Measurements from ENCODE around the gene MICU1. TPM values are rescaled to one million over a fixed set of nuclear protein-coding genes. Genes with fewer than 3 reads are reported as not detected.

The MICU1 gene
- total RNA-seq, 1 experiment from 2014 or later: 70.5 TPM

DNA sequence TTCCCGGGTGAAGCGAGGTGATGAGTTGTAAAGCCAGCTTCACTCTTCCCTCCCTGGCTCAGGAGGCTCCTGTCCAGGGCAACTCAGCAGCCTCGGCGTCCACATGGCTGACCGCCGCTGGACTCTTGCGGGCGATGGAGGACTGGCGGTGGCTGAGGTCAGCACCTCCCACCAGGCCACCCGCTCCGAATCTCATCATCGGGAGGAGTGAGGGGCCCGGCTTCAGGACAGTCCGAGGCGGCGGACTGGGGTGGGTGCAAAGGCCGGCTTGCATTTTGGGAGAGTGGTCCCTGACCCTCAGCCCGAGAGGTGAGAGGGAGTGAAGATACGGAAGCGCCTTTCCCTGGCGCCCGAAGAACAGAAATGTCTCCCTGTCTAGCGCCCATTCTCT, 271.9 kb downstream of the MICU1 start:
- Histone ChIP-seq H3K36me3 (ENCODE audit: low read depth) (no peaks in the 10 kb centered on the region), H3K79me2 (ENCODE audit: low read depth) (peaks cover 39% of the 10 kb centered on the region), H3K4me1 (replicated peaks; ENCODE audit: insufficient read depth) (peaks cover 16% of the 10 kb centered on the region), H3K4me3 (peak overlapping the region; percentile 85), H4K20me1 (ENCODE audit: insufficient read depth) (no peaks in the 10 kb centered on the region; the same call in none of the 2 replicates), H3K9me2 (ENCODE audit: insufficient read depth) (no peaks in the 10 kb centered on the region), H3K9me3 (ENCODE audit: insufficient read depth, low read depth) (no peaks in the 10 kb centered on the region), H3K27me3 (ENCODE audit: insufficient read depth, low read depth) (no peaks in the 10 kb centered on the region), H3K4me2 (peak overlapping the region; percentile 77), H2AFZ (peak overlapping the region; percentile 86), H3F3A (ENCODE audit: insufficient read depth, low read depth) (peaks cover 13% of the 10 kb centered on the region), H3K27ac (peak overlapping the region; percentile 90)
- CTCF ChIA-PET: interaction anchor here (0.6 kb wide), 1 partner anchor 24 kb away, joined by 3 read pairs; no protein-coding TSS in a partner anchor
- DNase-seq: peak in 1 of 2 experiments; percentile 34
- BruUV-seq (replicated peaks): TSS peak; percentile 47
- no peak for TF ChIP-seq EZH2 (IDR thresholded peaks at IDR 0.05; ENCODE audit: low read depth)
- no peak for TF ChIP-seq CTCF (conservative IDR thresholded peaks at IDR 0.05)
- POLR2A ChIA-PET (ENCODE audit: unreplicated experiment): interaction anchor here (0.9 kb wide), 1 partner anchor 19 kb away, joined by 4 read pairs; no protein-coding TSS in a partner anchor
- intact Hi-C loops (cut with micrococcal nuclease; ENCODE audit: unreplicated experiment): loop anchor here (2.0 kb wide), 1 partner anchor 493 kb away; no protein-coding TSS in a partner anchor

- CTCF ChIA-PET: interaction anchor here (0.6 kb wide), 2 partner anchors 23 to 743 kb away, joined by 3 to 7 read pairs; no protein-coding TSS in a partner anchor
- no peaks in the 10 kb centered on the region for H3K9me2 ChIP-seq (ENCODE audit: insufficient read depth)
- H3K27ac ChIP-seq: peak overlapping the region; percentile 90
- POLR2A ChIA-PET (ENCODE audit: unreplicated experiment): interaction anchor here (0.6 to 0.9 kb wide), 2 partner anchors 18 to 31 kb away, joined by 3 to 4 read pairs; no protein-coding TSS in a partner anchor
- intact Hi-C loops (cut with micrococcal nuclease; ENCODE audit: unreplicated experiment): no loop called here
- no peaks in the 10 kb centered on the region for H3K27me3 ChIP-seq (ENCODE audit: insufficient read depth, low read depth)
- H3K36me3 ChIP-seq (ENCODE audit: low read depth): no peaks in the 10 kb centered on the region
- DNase-seq: peak in 1 of 2 experiments; percentile 64
- no TSS peak for BruUV-seq (replicated peaks)
- H2AFZ ChIP-seq: peak overlapping the region; percentile 86
- H3F3A ChIP-seq (ENCODE audit: insufficient read depth, low read depth): peaks cover 13% of the 10 kb centered on the region
- peak overlapping the region; percentile 77 for H3K4me2 ChIP-seq
- H3K9me3 ChIP-seq (ENCODE audit: insufficient read depth, low read depth): no peaks in the 10 kb centered on the region
- no peaks in the 10 kb centered on the region; the same call in none of the 2 replicates for H4K20me1 ChIP-seq (ENCODE audit: insufficient read depth)
- H3K4me1 ChIP-seq (replicated peaks; ENCODE audit: insufficient read depth): peaks cover 16% of the 10 kb centered on the region
- TF ChIP-seq EZH2 (IDR thresholded peaks at IDR 0.05; ENCODE audit: low read depth) (no peak), CTCF (conservative IDR thresholded peaks at IDR 0.05) (no peak)
- H3K79me2 ChIP-seq (ENCODE audit: low read depth): peaks cover 39% of the 10 kb centered on the region
- peak overlapping the region; percentile 85 for H3K4me3 ChIP-seq
Measured at GRCh38 chr10:72353028-72353964, 272.6 kb downstream of the MICU1 start.

DNA sequence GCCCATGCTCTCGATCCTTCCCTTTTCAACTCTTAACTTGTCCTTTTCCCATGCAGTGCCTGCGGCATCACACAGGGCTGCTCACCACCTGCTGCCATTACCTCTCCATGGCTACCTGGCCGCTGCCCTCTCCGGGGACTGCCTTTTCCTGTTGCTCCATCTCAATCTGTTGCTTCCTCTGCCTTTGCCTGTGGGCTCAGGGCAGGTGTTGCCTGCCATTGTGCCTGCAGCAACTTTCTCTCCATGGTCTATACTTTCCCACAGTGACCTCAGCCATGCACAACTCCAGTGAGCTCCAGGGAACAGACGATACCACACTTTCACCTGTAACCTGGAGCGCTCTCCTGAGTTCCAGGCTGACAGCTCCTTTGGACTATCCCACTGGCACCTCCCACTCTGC, 274.4 kb downstream of the MICU1 start:
- H3K4me2 ChIP-seq: no peak overlapping the region
- TF ChIP-seq CTCF (conservative IDR thresholded peaks at IDR 0.05) (no peak), EZH2 (IDR thresholded peaks at IDR 0.05; ENCODE audit: low read depth) (no peak)
- H4K20me1 ChIP-seq (ENCODE audit: insufficient read depth): no peaks in the 10 kb centered on the region; the same call in none of the 2 replicates
- no peaks in the 10 kb centered on the region for H3K36me3 ChIP-seq (ENCODE audit: low read depth)
- no peaks in the 10 kb centered on the region for H3K9me3 ChIP-seq (ENCODE audit: insufficient read depth, low read depth)
- POLR2A ChIA-PET (ENCODE audit: unreplicated experiment): no interaction called here
- CTCF ChIA-PET: no interaction called here
- peaks cover 13% of the 10 kb centered on the region for H3F3A ChIP-seq (ENCODE audit: insufficient read depth, low read depth)
- H3K27me3 ChIP-seq (ENCODE audit: insufficient read depth, low read depth): no peaks in the 10 kb centered on the region
- no peaks in the 10 kb centered on the region for H3K9me2 ChIP-seq (ENCODE audit: insufficient read depth)
- peaks cover 53% of the 10 kb centered on the region for H3K79me2 ChIP-seq (ENCODE audit: low read depth)
- intact Hi-C loops (cut with micrococcal nuclease; ENCODE audit: unreplicated experiment): no loop called here
- no peak overlapping the region for H3K4me3 ChIP-seq
- peaks cover 16% of the 10 kb centered on the region for H3K4me1 ChIP-seq (replicated peaks; ENCODE audit: insufficient read depth)
- no TSS peak for BruUV-seq (replicated peaks)
- DNase-seq: no peak
- no peak overlapping the region for H3K27ac ChIP-seq
- no peak overlapping the region for H2AFZ ChIP-seq

Measured in PC-9 (cell line).